Activated T-cell treated with anti-CD3 and anti-CD28 coated beads for 4 hours (primary cell): ENCODE measurements around the gene UQCRQ.
"Not testable (repeated sequence)": the region's sequence is repeated elsewhere in the genome, so short reads cannot be mapped to it uniquely, and the experiment has no call there.

Source experiments
- DNase-seq: peaks from one replicate; pipeline ENCODE4 v3.0.0-alpha.2; 2020

Gene UQCRQ

GRCh38 chr5:132834057-132834456 is 32.4 kb upstream of the UQCRQ start:
- DNase-seq = no peak

- no peak for DNase-seq
Measured at GRCh38 chr5:132836852-132837251, 29.6 kb upstream of the UQCRQ start.

- DNase-seq = no peak
Measured at GRCh38 chr5:132837868-132838267, 28.6 kb upstream of the UQCRQ start.

- DNase-seq = no peak
Measured at GRCh38 chr5:132838516-132839282, 27.7 kb upstream of the UQCRQ start.

GRCh38 chr5:132839426-132840301 is 26.8 kb upstream of the UQCRQ start:
- no peak for DNase-seq

- no peak for DNase-seq
Measured at GRCh38 chr5:132840313-132840712, 26.1 kb upstream of the UQCRQ start.

GRCh38 chr5:132840896-132841295 is 25.5 kb upstream of the UQCRQ start:
- no peak for DNase-seq

- no peak for DNase-seq
Measured at GRCh38 chr5:132841305-132841704, 25.1 kb upstream of the UQCRQ start.

GRCh38 chr5:132848270-132848669 is 18.2 kb upstream of the UQCRQ start:
- no peak for DNase-seq

GRCh38 chr5:132849347-132849746 is 17.1 kb upstream of the UQCRQ start:
- DNase-seq = no peak

- no peak for DNase-seq
Measured at GRCh38 chr5:132850066-132850465, 16.4 kb upstream of the UQCRQ start.

- DNase-seq = no peak
Measured at GRCh38 chr5:132853323-132853722, 13.1 kb upstream of the UQCRQ start.

- no peak for DNase-seq
Measured at GRCh38 chr5:132853790-132854189, 12.7 kb upstream of the UQCRQ start.

GRCh38 chr5:132854301-132854700 is 12.1 kb upstream of the UQCRQ start:
- no peak for DNase-seq

- not testable (repeated sequence) for DNase-seq
Measured at GRCh38 chr5:132854992-132855391, 11.4 kb upstream of the UQCRQ start.

GRCh38 chr5:132856011-132856410 is 10.4 kb upstream of the UQCRQ start:
- DNase-seq = no peak

GRCh38 chr5:132859889-132860437 is 6.5 kb upstream of the UQCRQ start:
- no peak for DNase-seq

- no peak for DNase-seq
Measured at GRCh38 chr5:132860742-132861141, 5.7 kb upstream of the UQCRQ start.

GRCh38 chr5:132865668-132866341 is 637 bp upstream of the UQCRQ start:
- DNase-seq = no peak

GRCh38 chr5:132867046-132867451 is 607 bp downstream of the UQCRQ start:
- no peak for DNase-seq

- no peak for DNase-seq
Measured at GRCh38 chr5:132868754-132869153, 2.3 kb downstream of the UQCRQ start.

- no peak for DNase-seq
Measured at GRCh38 chr5:132870801-132871200, 4.4 kb downstream of the UQCRQ start.
